Dermis blood vessel endothelial cell (primary cell): ENCODE measurements around the gene GRIK5. TPM values are rescaled to one million over a fixed set of nuclear protein-coding genes. Genes with fewer than 3 reads are reported as not detected.

Experiments
- DNase-seq: peaks from one replicate; pipeline ENCODE4 v3.0.0; 2010
- total RNA-seq: library from RNA; depleted of rRNA; stranded (reverse); fragments of >200 nt; gene quantifications from 2 replicates; pipeline ENCODE4 v1.2.3, GENCODE V29; 2014

The GRIK5 gene
- total RNA-seq, 1 donor from 2014 or later, result 0.17 TPM

DNA sequence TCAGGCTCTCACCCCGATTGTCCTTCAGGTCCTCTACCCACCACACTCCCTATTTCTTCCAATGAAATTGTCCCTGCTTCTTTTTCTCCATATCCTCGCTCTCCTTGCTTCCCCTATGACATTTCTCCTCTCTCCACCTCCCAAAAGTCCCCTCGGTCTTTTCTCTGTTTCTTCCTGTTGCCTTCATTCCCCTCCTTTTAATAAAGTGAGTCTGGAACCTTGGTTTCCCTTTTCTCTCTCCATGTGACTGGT lies 5.3 kb upstream of the GRIK5 start:
- no peak for DNase-seq

GRCh38 chr19:42074513-42075363 lies 4.7 kb upstream of the GRIK5 start:
- DNase-seq, result peak; percentile 20

- no peak for DNase-seq
Measured at GRCh38 chr19:42071247-42071646, 1.2 kb upstream of the GRIK5 start.

GRCh38 chr19:42068756-42069571 lies 1.0 kb downstream of the GRIK5 start:
- no peak for DNase-seq

DNA sequence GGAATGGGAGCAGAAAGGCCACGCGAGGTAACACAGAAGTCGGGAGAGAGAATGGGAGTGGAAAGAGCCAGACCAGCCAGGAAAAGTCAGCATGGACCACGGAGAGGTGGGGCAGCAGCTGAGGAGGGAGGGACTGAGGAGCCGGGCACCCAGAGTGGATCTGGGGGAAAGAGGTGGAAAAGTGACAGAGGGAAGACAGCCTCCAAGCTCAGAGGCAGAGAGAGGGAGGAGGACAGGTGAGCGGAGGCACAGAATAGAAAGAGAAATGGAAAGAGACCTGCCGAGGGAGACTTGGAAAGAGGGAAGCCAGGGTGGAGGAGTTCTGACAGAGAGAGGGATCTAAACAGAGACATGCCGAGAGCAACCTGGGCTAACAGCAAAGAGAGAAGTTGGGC lies 1.6 kb downstream of the GRIK5 start:
- DNase-seq, result no peak

GRCh38 chr19:42067315-42067888 lies 2.6 kb downstream of the GRIK5 start:
- no peak for DNase-seq

DNA sequence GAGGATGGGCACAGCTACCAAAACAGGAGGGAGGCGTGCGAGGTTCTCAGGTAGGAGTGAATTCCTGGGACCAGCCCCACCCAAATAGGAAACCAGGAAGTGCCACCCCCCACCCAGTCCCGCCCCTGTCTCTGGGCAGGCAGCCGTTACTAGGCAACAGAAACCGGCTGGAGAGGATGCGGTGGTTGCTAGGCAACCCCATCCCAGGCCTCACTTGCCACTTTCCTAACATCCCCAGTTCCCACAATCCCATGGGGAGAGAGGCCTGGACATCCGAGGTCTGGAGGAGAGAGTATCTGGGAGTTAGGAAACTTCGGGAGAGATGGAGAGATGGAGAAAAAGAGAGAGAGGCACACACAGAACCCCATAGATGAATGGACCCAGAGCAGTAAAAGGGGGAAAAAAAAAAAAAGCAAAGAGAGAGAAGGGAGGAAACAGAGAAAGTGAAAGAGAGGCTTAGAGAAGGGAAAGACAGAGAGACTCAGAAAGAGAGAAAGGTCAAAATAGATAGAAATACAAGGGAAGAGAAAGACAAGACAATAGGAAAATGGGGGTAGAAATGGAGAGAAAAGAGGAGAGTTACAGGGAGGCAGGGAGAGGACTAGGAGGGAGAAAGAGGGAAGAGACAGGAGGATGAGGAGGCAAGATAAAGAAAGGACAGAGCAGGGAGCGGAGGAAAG lies 3.8 kb downstream of the GRIK5 start:
- DNase-seq, result peak; percentile 17

DNA sequence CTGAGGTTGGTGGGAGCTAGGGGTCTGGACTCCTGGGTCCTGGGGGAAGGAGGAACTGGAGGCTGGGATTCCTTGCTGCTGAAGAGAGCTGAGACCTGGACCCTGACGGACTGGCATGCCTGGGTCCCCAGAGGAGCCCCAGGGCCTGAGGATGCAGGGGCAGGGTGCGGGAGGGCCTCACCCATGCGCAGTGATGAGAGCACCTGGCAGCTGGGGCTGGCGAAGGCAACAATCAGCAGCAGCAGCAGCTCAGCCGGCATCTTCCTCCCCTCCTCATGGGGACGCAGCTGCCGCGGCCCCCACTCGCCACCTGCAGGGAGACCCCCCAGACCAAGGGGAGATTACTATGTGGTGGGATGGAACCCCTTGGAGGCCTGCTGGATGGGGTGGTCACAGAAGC lies 4.5 kb downstream of the GRIK5 start:
- DNase-seq, result no peak

DNA sequence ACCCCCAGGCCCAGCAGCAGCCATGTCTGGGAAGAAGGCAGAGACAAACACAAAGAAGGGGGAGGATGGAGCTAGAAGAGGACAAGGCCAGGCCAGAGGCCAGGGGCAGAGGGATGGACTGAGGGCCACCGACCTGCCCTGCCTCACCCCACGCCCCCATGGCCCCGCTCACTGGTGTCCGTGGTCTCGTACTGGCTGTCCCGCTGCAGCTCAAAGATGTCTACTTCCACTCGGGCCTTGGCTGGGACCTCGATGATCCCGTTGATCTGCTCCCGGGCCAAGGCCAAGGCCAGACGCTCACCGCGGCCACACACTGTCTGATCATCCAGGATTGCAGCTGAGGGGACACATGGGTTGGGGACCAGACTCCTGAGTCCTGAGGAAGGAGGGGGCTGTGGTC lies 5.0 kb downstream of the GRIK5 start:
- DNase-seq, result no peak

- DNase-seq, result no peak
Measured at GRCh38 chr19:42064432-42064831, 5.6 kb downstream of the GRIK5 start.

DNA sequence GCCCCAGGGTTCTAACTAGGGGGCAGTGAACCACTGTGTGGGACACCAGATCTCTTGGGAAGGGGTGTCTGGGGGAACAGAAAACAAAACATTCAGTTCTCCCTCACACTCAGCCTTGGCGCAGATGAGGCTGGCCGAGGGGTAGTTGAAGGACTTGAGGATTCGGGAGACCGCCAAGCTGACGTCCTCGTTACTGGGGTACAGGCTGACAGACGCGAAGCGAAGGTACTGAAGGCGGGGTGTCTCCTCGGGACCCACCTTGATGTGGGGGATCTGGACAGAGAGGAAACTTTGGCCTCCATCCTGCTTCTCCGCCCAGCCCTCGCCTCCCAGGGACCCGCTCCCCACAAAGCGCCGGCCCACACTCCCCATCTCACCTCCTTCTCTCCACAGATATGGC lies 7.6 kb downstream of the GRIK5 start:
- DNase-seq, result no peak

DNA sequence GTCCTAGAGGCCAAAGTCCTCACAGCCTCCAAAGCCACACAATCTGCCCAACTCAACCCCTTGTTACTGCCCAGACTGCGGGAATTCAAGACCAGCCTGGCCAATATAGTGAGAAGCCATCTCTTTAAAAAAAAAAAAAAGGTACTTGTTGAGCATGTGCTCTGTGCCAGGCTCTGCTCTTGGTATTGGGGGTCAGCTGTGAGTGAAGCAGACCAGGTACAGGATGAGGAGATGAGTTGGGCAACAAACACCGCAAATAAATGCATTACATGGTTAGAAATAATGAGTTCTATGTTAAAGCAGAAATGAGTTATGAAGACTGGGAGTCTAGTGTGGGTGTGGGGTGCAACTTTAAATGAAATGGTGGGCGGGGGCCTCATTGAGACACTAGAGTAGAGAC lies 9.9 kb downstream of the GRIK5 start:
- DNase-seq, result no peak

- DNase-seq, result no peak
Measured at GRCh38 chr19:42059196-42059595, 10.8 kb downstream of the GRIK5 start.

DNA sequence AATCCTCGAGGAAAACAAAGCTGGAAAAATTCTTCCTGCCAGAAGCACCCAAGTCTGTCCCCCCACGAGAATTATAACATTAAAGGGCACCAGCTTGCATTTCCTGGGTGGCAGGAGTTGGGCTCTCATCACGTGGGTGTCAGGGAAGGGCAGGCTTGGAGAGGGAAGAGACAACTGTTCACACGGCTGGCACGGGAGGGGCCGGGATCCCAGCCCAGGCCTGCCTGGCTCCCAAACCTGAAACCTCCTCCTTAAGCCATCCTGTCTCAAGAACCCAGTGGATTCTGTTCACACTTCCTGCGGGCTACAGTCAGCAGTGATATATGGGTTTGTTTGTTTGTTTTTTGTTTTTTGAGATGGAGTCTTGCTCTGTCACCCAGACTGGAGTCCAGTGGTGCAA lies 12.2 kb downstream of the GRIK5 start:
- DNase-seq, result no peak

DNA sequence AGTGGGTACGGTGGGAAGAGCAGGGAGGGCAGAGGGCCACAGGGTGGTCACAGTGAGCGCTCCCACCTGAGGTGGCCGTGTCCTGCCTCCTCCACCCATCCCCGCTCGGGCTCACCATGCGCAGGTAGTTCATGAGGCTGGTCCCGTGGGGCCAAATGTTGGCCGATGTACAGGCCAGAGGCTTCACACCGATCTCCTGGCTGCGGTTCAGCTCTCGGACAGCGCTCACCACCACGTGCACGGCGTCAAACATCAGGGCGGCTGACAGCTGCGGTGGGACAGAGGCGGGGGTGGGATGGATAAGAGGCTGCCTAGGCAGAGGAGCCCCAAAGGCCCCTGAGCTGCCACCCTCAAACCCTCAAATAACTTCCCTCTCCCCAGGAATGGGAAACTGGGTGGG lies 15.8 kb downstream of the GRIK5 start:
- no peak for DNase-seq

DNA sequence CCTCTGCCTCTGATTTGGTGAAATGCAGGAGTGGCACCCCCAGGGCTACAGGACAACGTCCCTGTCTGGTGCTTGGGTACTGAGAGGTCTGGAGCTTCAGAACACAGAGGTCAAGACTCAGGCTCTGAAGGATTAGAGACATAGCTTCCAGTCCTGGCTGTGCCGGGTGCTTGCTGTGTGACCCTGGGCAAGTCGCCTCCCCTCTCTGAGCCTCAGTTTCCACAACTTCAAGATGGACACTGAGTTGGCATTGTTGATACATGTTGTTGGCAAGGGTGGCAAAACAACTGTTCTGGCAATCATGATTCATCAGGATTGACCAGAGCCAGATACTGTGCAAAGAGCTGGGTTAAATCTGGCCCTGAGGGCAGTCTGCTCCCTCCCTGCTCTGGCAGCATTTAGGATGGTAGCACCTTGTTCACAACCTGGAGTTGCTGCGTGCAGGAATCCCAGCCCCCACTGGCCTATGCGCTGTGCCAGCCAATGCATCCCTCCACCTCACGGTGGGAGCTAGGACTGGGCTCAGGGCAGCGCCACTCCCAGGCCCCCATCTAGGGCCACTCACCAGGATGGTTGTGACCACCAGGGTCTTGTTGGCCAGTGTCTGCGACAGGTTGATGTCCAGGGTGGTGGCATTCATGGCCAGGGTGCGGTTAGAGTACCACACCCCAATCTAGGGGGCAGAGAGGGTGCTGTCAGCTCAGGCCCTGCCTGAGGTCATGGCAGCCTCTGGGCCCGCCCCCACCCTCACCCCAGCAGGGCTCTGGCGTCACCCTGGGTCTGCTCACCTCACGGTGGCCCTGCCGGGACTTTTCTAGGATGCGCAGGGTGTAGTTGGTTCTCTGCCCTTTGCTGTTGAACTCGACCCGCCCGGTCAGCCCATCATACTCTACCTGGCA lies 16.7 kb downstream of the GRIK5 start:
- no peak for DNase-seq

- DNase-seq, result no peak
Measured at GRCh38 chr19:42052241-42052863, 17.7 kb downstream of the GRIK5 start.

GRCh38 chr19:42051166-42052115 lies 18.6 kb downstream of the GRIK5 start:
- no peak for DNase-seq

DNA sequence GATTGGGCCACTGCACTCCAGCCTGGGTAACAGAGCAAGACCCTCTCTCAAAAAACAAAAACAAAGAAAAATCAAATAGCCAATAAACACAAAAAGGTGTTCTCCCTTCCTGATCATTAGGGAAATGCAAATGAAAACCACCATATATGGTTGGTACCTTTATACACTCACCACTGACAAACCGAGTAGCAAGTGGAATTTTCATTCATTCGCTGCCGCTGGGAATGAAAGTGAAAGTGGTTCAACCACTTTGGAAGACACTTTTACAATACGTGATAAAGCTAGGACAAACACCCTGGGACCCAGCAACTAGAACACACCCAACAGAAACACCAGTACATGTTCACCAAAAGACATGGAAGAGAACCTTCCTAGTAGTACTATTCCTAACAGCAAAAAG lies 21.0 kb downstream of the GRIK5 start:
- DNase-seq, result peak; percentile 14

- DNase-seq, result no peak
Measured at GRCh38 chr19:42045575-42045974, 24.4 kb downstream of the GRIK5 start.
